HG02571 (cell line): Measurements from ENCODE around the gene MAP2.

Experiments
- ATAC-seq: cut with Tn5 transposase; IDR thresholded peaks from one replicate; pipeline ENCODE4 v1.9.1; 2021; ENCODE audit warnings: mild to moderate bottlenecking, moderate library complexity; ENCODE audit not compliant: unreplicated experiment

MAP2 gene

DNA sequence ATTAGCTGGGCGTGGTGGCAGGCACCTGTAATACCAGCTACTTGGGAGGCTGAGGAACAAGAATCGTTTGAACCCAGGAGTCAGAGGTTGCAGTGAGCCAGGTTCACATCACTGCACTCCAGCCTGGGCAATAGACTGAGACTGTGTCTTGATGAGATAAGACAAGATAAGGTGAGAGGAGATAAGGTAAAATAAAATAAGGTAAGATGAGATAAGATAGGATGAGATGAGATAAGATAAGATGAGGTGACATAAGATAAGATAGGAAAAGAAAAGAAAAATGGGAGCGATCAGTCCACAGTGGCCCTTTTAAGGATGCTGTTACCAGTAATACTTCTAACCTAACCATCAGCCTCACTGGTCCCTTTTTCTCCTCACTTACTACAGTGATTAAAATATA is 213.4 kb downstream of the MAP2 start:
- ATAC-seq = no peak

DNA sequence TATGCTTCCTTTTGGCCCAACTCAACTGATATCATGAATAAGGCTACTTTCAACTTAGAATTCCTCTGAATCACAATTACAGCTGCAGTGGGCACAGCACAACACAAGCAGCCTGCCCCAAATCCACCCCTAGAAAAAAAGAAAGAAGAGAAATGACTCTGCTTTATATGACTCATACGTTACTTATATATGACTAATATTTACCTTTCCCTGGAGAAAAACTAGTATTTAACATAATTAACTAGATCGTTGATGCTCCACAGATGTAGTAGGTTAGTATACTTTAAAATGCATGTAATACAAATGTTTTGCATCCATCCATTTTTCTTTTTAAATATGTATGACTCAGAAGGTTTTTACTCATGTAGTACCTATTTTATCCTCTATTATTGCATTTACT is 214.5 kb downstream of the MAP2 start:
- no peak for ATAC-seq

DNA sequence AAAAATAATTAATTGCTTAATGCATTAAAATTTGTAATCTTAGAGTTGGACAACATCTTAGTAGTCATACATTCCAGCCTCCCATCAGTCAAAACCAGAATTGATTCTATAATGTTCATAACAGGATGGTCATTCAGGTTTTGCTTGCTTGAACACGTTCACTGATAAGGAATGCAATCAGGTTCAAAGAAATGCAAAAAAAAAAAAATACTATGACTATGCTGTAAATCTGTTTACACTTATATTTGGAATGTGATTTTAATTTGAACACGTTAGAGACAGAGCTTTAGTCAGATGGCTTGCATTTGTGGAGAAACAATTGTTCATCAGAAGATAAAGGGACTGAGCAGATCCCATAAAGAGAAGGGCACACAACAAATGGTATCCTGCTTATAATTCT is 216.5 kb downstream of the MAP2 start:
- no peak for ATAC-seq

DNA sequence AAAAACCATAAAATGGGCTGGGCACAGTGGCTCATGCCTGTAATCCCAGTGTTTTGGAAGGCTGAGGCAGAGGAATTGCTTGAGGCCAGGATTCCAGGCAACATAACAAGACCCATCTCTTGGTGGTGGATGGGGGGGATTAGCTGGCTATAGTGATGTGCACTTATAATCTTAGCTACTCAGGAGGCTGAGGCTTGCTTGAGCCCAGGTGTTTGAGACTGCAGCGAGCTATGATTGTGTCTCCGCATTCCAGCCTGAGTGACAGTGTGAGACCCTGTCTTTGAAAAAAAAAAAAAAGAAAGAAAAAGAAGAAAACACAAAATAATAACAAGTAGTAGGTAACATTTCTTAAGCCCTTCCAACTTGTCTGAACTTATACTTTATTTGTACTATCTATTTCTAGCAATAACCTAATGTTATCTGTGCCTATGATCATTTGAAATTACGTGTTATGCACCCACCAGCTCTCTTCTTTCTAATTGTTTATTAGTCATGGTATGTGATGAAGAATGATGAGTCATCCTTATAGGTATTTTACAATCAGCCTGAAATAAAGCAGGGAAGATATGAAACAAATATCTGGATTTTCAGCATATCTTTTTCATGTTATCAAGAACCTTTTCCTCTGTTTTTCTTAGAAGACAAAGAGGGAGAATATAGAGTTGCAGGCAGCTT is 218.4 kb downstream of the MAP2 start:
- ATAC-seq = no peak

DNA sequence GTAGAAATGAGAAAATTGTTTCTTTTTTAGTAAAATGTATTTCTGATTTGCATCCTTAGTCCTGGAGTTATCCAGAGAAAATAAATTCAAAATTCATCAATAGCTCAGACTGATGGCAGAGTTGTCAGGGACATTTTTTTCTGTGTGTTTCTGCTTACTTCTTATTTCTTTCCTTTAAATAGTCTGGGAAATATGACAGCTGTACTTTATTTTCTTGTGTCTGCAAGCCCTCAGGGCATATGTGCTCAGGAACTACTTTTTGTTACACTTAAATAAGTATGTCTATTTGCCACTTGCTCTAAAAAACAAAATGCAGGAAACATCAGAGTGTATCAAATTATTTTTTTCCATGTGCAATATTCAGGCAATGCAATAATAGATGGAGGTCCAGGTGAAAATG is 221.0 kb downstream of the MAP2 start:
- ATAC-seq = no peak

DNA sequence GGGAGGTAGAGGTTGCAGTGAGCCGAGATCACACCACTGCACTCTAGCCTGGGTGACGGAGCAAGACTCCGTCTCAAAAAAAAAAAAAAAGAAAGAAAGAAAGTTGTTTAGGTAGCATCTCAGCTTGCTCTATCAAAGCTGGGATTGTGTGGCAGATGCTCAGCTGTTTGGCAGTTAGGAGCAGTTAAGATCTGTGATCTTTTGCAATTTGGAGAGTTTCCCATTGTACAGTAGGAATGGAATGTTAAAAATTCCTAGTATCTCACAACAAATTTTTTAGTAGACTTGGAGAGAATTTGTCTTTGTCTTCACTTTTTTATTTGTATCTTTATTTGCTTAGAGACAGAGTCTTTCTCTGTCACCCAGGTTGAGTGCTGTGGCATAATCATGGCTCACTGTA is 224.9 kb downstream of the MAP2 start:
- ATAC-seq = no peak

DNA sequence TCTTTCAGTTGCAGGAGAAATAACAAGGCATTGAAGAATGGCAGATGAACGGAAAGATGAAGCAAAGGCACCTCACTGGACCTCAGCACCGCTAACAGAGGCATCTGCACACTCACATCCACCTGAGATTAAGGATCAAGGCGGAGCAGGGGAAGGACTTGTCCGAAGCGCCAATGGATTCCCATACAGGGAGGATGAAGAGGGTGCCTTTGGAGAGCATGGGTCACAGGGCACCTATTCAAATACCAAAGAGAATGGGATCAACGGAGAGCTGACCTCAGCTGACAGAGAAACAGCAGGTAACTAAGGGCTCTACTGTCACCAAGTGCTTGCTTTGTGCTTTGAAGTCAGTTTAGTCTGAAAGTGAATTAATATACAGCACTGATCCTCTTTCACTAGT is 229.3 kb downstream of the MAP2 start:
- no peak for ATAC-seq

DNA sequence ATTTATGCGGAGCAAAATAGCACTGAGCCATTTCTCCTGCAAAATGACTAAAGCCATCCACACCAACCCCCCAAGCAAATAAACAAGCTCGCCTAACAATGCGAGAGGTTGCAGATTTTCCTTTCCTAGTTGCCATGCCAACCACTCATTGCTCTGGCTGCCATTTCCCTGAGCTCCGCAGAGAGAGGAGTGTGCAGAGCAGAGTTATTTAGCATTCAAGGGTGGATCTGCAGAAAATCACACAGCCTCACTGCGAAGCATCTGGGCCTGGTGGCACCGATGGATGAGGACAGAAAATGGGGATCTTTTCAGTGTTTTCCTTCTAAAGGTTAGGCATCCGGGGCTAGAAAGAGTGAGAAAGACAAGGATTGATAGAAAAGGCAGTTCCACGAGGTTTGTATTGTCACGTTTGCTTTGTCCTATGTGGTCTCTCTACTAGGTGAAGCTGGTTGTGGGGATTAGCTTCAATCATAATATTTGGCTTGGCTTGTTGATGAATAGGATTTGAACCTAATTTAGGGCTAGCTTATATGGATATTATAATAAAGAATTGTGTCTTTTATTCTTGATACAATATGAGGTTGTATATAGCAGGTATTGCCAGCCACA is 237.5 kb downstream of the MAP2 start:
- no peak for ATAC-seq

DNA sequence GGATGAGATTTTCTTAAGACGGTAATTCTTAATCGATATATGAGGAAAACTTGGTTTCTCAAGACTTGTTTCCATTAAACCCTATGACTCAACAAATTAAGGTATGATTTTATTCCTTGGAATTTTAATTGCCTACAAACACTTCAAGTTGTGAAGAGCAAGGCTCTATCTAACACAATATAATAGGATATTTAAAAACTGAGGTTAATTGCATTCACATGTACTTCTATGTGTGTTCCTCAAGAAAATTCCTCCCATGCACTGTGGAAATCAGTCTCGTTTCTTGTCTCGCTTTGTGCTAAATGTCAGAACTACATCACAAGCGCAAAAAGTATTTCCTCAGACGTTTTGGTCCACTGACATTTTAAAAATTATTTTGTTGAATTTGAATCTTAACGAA is 238.2 kb downstream of the MAP2 start:
- ATAC-seq = no peak

DNA sequence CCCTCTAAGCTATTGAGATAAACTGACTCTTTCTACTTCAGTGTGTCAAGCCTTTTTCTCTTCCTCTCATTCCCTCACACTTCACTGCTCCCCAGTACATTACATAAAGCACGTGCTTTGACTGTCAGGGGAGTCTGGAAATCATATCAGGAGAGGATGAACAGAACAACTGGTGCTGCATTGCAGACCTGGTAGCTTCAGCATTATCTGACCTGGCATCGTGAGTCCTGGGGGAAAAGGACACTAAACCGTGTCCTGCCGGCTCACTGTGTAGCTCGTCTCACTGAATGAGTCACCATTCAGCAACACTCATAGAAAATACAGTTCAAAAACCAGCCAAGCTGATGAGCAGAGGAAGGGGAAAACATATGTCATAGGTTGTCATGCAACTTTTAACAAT is 239.3 kb downstream of the MAP2 start:
- ATAC-seq = no peak

DNA sequence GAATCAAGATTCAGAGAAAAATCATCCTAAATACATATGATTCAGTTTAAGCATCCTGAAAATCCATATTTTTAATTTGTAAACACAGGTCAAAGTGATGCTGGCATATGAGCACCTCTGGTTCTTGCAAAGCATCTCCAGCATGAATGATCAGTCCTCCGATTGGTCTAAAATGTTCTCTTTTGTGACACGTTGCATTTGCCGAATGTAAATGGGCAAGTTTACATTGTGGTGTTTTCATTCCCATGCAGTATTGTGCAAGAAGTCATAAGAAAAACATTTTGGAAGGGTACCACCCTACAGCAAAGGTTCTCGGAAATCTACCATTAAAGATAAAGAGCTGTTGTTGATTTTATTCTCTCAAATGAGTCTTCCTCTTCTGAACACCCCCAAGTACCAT is 239.8 kb downstream of the MAP2 start:
- ATAC-seq = no peak

DNA sequence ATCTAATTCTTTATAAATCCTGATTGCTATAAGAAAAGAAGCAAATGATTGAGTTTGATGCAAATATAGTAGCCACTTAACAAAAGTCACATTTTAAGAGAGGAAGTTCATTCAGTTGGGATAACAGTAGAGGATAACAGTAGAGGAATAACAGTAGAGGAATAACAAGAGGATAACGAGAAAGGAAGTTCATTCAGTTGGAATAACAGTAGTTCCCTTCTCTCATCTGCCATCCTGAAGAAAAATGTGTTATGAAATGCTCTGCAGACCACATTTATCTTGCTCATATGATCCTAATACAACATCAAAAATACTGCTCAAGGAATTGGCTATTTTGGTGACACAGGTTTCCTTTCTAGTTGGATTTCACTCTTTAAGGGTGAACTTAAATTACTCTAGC is 242.4 kb downstream of the MAP2 start:
- no peak for ATAC-seq

DNA sequence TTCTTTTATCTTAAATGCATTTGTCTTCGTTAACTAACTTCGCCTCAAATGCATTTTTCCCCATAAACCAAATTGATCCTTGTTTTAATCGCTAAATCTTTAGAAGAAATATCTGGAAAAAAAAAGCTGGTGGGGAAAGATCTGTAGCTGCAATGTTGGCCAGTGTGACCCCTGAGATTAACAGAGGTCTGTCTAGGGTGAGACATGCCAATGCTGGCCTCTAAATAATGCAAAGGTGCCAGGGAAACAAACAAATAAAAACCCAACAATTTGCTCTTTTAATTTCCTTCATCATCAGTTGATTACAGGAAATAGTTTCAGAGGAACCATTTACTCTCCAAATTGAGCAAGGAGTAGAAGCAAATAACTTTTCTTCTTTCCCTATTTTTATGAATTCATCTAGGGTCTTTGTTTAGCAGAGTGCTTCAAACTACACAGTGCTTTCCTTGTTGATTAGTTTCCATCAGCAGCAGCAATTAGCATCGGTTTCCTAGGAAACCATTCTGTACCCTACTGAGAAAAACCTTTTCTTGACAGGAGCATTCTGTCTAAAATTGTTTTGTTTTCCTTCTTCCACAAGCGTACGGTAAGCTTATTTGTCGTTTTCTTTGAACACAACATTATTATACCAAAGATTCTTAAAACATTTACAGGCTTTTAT is 247.3 kb downstream of the MAP2 start:
- no peak for ATAC-seq

DNA sequence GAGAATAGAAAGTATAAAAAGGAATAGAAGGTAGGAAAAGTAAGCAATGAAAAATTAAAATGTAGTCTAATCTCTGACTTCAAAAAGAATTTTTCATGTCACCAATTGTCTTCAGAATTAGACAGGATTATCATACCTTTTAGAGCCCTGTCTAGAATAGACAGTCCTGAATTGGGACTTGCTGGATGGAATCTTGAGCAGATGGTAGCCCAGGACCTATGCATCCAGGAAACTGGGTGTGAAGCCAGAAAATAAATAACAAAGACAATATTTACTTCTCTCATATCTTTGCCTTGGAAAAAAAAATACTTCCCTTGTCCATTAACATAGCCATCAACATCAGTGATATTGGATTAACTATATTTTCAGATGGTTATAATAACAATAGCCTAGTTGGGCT is 250.0 kb downstream of the MAP2 start:
- no peak for ATAC-seq

DNA sequence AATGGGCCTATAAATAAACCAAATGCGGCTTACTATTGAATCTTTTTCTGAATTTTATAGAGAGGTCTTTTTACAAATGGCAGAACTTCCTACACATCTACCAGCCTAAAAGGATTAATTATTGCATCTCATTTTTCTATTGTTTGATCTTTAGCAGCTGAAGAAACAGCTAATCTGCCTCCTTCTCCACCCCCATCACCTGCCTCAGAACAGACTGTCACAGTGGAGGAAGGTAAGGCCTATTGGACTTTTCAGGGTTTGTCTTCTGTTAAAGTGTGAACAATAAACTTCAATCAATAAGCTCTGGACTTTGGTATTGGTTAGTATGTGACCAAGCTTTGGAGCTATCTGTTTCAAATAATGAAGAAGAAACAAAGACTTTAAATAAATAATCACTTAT is 256.7 kb downstream of the MAP2 start:
- ATAC-seq = no peak

DNA sequence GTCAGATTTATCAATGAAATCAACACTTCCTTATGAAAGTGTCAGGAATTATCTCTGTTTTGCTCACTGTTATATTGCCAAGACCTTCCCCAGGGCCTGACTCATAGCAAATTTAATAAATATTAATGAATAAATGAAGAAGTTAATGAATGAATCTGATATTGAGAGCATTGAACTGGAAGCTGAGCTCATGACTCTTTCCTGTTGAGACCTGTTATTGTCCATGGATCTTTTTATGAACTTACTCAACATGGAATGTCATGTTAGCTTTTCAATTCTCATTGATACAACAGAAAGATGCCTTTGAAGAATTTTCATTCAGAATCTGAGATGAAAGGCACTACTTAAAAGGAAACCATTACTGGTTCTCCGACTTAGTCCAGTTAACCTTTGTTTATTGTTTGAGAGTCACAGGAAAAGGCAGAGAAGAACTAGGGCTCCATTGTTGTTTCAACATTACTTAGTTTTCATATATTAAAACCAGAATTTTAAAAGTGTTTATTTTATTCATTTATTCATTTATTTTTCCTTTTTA is 257.4 kb downstream of the MAP2 start:
- no peak for ATAC-seq

DNA sequence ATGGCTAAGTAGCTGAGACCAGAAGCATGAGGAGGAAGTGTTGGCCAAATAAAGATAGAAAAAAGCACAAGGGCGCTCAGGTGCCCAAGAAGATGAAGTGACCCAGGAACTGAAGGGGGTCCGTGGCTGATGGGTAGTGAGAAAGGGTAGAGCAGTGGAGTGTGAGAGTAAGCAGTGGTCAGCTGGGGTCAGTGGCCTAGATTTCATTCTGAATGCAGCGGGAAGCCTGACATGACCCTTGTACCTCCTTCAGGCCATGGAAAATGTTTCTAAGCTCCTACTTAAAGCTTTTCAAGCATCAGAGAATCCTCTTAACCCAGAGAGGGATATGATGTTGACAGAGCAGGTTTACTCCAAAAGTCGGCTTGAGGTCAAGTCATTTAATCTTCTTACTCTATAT is 258.8 kb downstream of the MAP2 start:
- no peak for ATAC-seq

DNA sequence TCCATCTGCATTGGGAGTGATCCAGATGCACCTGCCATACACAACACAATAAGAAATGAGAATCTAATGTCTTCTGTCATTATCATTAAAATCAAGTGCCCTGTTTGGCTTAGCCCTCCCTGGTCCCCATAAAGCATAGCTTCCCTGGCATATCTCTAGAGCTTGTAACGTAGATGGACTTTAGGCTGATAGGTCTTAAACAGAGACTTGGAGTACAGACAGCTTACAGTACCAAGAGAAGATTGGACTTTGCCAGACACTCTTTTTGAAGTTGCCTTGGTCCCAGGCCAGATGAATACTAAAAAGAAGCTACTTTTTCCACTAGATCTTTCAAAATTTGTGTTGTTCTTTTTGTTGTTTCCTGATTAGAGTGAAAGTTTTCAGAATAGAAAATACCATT is 261.5 kb downstream of the MAP2 start:
- no peak for ATAC-seq

DNA sequence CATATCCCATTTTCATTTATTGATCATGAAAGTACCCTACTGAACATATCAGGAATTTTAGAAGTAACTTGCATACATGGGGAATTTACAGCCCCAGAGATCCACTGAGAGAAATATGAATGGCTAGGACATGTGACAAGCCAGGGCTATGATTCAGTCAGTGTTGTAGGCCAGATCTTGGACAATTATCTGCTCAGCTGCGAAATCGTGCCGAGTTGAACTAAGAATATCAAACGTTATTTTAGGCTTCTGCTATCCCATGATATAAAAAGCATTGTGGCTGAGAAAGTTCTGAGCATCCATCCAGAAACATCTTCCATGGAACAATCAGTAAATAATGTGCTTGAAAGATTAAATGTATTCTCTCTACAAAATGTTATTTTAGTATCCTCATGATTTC is 262.1 kb downstream of the MAP2 start:
- ATAC-seq = no peak

DNA sequence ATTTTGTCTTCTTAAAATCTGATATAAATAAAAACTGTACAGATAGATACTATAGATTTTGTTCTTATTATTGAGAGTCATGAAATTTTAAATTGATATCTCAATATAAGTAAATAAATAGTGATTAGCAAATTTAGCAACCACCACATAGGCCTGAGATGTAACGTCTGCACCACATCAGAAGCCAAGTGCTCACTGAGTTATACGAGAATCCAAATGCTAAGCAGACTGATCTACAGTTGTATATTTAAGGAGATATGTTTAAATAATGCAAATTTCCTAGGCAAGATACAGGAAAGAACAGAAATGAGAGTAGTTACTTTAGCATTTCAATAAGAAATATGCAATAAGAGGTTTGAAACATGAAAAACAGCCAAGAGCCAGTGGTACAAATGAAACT is 262.6 kb downstream of the MAP2 start:
- no peak for ATAC-seq

DNA sequence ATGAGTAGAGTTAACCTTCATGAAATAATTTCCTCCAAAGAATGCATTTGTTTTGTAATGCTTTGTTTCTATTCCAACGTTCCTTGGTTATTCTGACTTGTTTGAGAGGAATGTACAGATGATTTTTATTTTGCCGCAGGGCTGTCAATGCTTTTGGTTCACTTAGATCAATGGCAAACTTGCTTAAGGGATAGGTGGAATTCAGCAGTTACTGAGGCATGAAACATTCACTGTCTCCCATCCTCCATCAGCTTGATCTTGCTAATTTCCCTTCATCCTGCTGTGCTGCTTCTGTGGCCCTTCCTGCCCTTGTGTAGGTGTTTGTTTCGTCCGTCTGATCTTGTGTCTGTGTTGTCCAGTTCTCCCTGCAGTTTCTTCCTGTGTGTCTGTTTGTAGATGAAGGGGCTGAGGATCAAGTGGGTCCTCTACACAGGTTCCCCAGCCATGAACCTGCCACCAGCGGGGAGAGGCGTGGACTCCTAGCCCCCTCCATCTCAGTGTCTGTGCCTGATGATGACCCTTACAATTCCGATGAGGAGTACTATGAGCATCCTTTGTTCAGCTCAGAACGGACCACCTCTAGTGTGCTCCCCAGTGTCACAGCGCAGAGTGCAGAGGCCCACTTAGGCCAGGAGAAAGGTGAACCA is 263.6 kb downstream of the MAP2 start:
- ATAC-seq = no peak

DNA sequence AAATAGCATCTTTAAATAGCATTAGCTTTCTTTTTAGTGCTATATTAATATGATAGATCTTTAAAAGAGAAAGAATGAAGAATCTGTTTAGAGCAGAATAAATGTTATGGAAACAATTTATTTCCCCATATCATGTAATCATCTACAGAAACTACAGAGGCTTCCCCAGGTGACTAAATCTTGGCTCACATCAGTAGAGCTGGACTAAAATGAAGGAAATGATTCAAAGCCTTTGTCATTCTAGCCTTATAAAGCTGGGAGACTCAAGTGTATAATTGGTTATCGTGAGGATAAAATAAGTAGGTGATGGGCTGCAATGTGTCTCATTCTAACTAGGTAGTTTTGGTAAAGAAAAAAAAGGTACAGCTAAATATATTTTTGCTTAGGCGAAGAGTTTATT is 264.5 kb downstream of the MAP2 start:
- no peak for ATAC-seq
